Ovary (tissue), 9 donors: Measurements from ENCODE around the gene SMARCB1. TPM values are rescaled to one million over a fixed set of nuclear protein-coding genes. Genes with fewer than 3 reads are reported as not detected.

Experiments
- DNase-seq, 5 donors: peaks; one replicate each; pipeline ENCODE4 v3.0.0-alpha.2; 2019 to 2020
- H3K27ac ChIP-seq, 2 donors: fragments of 200-600 bp; one replicate each; pipeline versions ENCODE4 v1.5.1 to v1.8.0; 2019 to 2022
- H3K27me3 ChIP-seq: fragments of 200-600 bp; one replicate; pipeline ENCODE4 v1.8.0; 2022
- H3K36me3 ChIP-seq: fragments of 200-600 bp; sonication (generic); one replicate; pipeline ENCODE4 v1.5.1; 2019
- H3K4me1 ChIP-seq: one replicate; pipeline ENCODE4 v1.8.1; 2013; ENCODE audit warnings: mild to moderate bottlenecking, moderate library complexity; ENCODE audit not compliant: insufficient read depth
- H3K4me3 ChIP-seq: fragments of 200-600 bp; sonication (generic); one replicate; pipeline ENCODE4 v1.5.1; 2017
- H3K9me3 ChIP-seq, 2 donors: fragments of 200-600 bp in 1 of 2; sonication (generic) in 1 of 2; one replicate each; pipeline versions ENCODE4 v1.5.1 to v1.8.1; 2013 to 2019; ENCODE audit warnings: mild to moderate bottlenecking in 1 of 2, moderate library complexity in 1 of 2
- EP300 ChIP-seq: sonication (generic); formaldehyde crosslinking; IDR thresholded peaks from one replicate; pipeline ENCODE4 v1.6.1; 2017; ENCODE audit warnings: antibody characterized with exemption
- POLR2A ChIP-seq: fragments of 450-650 bp; IDR thresholded peaks from one replicate; pipeline ENCODE4 v1.6.1; 2017; ENCODE audit warnings: antibody characterized with exemption, mild to moderate bottlenecking, moderate library complexity
- WGBS, 3 donors: extraction: QIAGEN DNeasy Blood & Tissue Kit in 1 of 3; methylation state at CpG; one replicate each; pipeline versions ENCODE4 v1.1.5 to v1.1.7; 2013 to 2017; 5-methylcytosine and 5-hydroxymethylcytosine counted together
- intact Hi-C, 4 donors: fragments of 100-400 bp; cut with DNase I; formaldehyde crosslinking; loops; one replicate each; pipeline versions ENCODE4 v1.11.0 to v1.15.1; 2022 to 2023
- polyA plus RNA-seq, 2 donors: library from polyadenylated mRNA; stranded (reverse); fragments of 200-250 nt in 1 of 2; fragments of 350-450 nt in 1 of 2; fragmentation: Illumina TruSeq in 1 of 2; extraction: RNeasy Lipid Tissue Mini Kit (QIAGEN cat#74804) in 1 of 2; gene quantifications; one replicate each; pipeline ENCODE4 v1.2.3, GENCODE V29; 2013 to 2014
- total RNA-seq, 7 donors: library from RNA; depleted of rRNA in 2 of 7; stranded (reverse); fragments of >200 nt in 2 of 7; fragmentation: NEBNext Ultra II Directional in 3 of 7; extraction: Animal tissue kit (Norgen Biotek cat#: 25700) in 3 of 7; gene quantifications; one replicate each; pipeline versions ENCODE4 v1.1.0 to v1.2.4, GENCODE V29; 2016 to 2023
- TF ChIP-seq, protein P1 (sequence below), 3 donors: fragments of 450-650 bp in 2 of 3; fragments of 200-600 bp in 1 of 3; IDR thresholded peaks; one replicate each; pipeline versions ENCODE4 v1.5.1 to v1.8.0; 2016 to 2022; ENCODE audit warnings: antibody characterized with exemption in 3 of 3, mild to moderate bottlenecking in 1 of 3
- donor health status: DM: no; HTN: no; CAD: no; lungs with moderate emphysema.
- donor health status: DM: no; HTN: no; CAD: no.
- donor health status: Bipolar disorder and iron deficiency.
- donor health status: DM: yes; HTN: yes; CAD: no.
- donor health status: DM: no; HTN: no; CAD: no.
- donor health status: DM: yes; HTN: yes; CAD: no.

SMARCB1 gene
- total and polyA plus RNA-seq, 9 donors, result 47.1 to 107 (median 87.0) TPM

DNA sequence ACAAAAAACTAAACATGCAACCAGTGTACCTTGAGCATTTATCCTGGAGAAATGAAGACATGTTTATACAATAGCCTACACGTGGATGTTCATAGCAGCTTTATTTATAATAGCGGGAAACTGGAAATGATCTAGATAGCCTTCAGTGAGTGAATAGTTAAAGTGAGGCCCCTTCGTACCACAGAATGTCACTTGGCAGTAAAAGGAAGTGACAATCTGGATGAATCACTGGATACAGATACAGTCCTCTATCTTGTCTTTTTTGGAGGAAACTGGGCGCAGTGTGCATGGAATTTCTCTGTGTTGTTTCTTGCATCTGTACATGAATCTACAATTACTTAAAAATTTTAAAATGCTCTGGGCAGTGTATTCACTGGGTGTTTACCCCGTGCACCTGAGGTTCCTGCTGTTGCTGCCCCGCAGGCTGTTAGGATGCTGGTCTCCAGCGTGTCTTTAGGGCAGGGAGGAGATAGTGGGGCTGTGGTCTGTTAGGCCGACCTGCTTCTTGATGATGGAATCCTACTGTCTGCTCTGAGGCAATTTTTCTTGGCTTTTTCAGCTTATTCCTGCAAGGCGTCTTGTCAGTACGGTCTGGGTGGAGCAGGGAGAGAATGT, 28.9 kb downstream of the SMARCB1 start:
- WGBS, 3 donors, result 71 to 80% (median 80%) methylated on average over 10 of the region's 10 CpGs
- H3K4me3 ChIP-seq, result no peak overlapping the region
- H3K9me3 ChIP-seq, result no peaks in the 10 kb centered on the region
- no peaks in the 10 kb centered on the region for H3K27me3 ChIP-seq
- H3K36me3 ChIP-seq, result no peaks in the 10 kb centered on the region
- H3K4me1 ChIP-seq, result no peaks in the 10 kb centered on the region
- no peak overlapping the region for H3K27ac ChIP-seq
- TF ChIP-seq POLR2A (no peak), EP300 (no peak)
- TF ChIP-seq, protein P1, sequence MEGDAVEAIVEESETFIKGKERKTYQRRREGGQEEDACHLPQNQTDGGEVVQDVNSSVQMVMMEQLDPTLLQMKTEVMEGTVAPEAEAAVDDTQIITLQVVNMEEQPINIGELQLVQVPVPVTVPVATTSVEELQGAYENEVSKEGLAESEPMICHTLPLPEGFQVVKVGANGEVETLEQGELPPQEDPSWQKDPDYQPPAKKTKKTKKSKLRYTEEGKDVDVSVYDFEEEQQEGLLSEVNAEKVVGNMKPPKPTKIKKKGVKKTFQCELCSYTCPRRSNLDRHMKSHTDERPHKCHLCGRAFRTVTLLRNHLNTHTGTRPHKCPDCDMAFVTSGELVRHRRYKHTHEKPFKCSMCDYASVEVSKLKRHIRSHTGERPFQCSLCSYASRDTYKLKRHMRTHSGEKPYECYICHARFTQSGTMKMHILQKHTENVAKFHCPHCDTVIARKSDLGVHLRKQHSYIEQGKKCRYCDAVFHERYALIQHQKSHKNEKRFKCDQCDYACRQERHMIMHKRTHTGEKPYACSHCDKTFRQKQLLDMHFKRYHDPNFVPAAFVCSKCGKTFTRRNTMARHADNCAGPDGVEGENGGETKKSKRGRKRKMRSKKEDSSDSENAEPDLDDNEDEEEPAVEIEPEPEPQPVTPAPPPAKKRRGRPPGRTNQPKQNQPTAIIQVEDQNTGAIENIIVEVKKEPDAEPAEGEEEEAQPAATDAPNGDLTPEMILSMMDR (IDR thresholded peaks at IDR 0.05), result no peak
- no peak for DNase-seq
- intact Hi-C loops, result no loop called here

- no peaks in the 10 kb centered on the region for H3K9me3 ChIP-seq
- WGBS, 3 donors, result 77 to 85% (median 85%) methylated on average over 14 to 18 of the region's 18 CpGs
- H3K4me1 ChIP-seq, result no peaks in the 10 kb centered on the region
- intact Hi-C loops, result no loop called here
- H3K4me3 ChIP-seq, result no peak overlapping the region
- no peaks in the 10 kb centered on the region for H3K27me3 ChIP-seq
- DNase-seq, result no peak
- H3K27ac ChIP-seq, result no peak overlapping the region
- TF ChIP-seq POLR2A (no peak), EP300 (no peak)
- TF ChIP-seq, protein P1 (IDR thresholded peaks at IDR 0.05), result no peak
- H3K36me3 ChIP-seq, result no peaks in the 10 kb centered on the region
Measured at GRCh38 chr22:23816156-23816976, 29.6 kb downstream of the SMARCB1 start.

DNA sequence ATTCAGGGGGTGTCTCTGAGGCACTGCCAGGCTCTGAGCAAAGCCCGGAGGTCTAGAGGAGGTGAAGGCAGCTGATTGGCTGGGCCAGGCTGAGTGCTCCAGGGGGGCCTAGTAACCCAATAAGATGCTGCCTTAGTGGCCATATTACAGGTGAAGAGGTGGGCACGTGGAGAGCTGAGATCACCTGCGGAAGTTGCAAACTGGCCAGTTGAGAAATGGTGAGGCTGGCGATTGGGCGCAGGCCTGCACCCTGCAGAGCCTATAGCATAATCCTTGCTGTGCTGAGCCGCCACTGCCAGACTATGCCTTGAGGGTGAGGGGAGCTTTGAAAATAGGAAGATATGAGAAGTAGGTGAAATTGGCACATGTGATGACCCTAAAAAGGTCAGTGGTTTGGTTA, 30.4 kb downstream of the SMARCB1 start:
- TF ChIP-seq, protein P1 (IDR thresholded peaks at IDR 0.05), result no peak
- TF ChIP-seq EP300 (no peak), POLR2A (no peak)
- Histone ChIP-seq H3K27me3 (no peaks in the 10 kb centered on the region), H3K4me1 (no peaks in the 10 kb centered on the region), H3K27ac (no peak overlapping the region), H3K36me3 (no peaks in the 10 kb centered on the region), H3K9me3 (no peaks in the 10 kb centered on the region), H3K4me3 (no peak overlapping the region)
- 93 to 96% (median 95%) methylated on average over 6 of the region's 6 CpGs for whole genome bisulfite sequencing, 3 donors
- DNase-seq, result no peak
- intact Hi-C loops, result no loop called here

DNA sequence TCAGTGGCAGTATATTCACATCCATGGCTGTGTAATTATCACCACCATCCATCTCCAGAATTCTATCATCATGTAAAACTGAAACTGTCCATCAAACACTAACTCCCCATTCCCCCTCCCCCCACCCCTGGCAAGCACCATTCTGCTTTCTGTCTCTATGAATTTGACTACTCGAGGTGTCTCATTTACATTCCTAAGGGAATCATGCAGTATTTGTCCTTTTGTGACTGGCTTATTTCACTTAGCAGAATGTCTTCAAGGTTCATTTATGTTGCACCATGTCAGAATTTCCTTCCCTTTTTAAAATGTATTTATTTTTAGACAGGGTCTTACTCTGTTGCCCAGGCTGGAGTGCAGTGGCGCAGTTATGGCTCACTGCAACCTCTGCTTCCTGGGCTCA, 31.8 kb downstream of the SMARCB1 start:
- WGBS, 3 donors, result 83 to 96% (median 88%) methylated on average over 2 of the region's 2 CpGs
- TF ChIP-seq POLR2A (no peak), EP300 (no peak)
- TF ChIP-seq, protein P1 (IDR thresholded peaks at IDR 0.05), result no peak
- intact Hi-C loops, result no loop called here

More for the DNA sequence above, 31.8 kb downstream of the SMARCB1 start:
- Histone ChIP-seq H3K9me3 (no peaks in the 10 kb centered on the region), H3K27ac (no peak overlapping the region), H3K4me3 (no peak overlapping the region), H3K27me3 (no peaks in the 10 kb centered on the region), H3K36me3 (no peaks in the 10 kb centered on the region), H3K4me1 (peaks cover 2% of the 10 kb centered on the region)
- no peak for DNase-seq
